HG02884 (cell line): ENCODE measurements around the gene RTN4.
"Not testable (repeated sequence)": the region's sequence is repeated elsewhere in the genome, so short reads cannot be mapped to it uniquely, and the experiment has no call there.

ENCODE experiments used
- ATAC-seq: cut with Tn5 transposase; IDR thresholded peaks from one replicate; pipeline ENCODE4 v1.9.1; 2021; ENCODE audit warnings: mild to moderate bottlenecking, moderate library complexity; ENCODE audit not compliant: unreplicated experiment

RTN4 gene

GRCh38 chr2:55073000-55073983 lies 23.0 kb upstream of the RTN4 start:
- no peak for ATAC-seq

- ATAC-seq = no peak
Measured at GRCh38 chr2:55063713-55064323, 13.6 kb upstream of the RTN4 start.

- no peak for ATAC-seq
Measured at GRCh38 chr2:55063226-55063625, 13.0 kb upstream of the RTN4 start.

- no peak for ATAC-seq
Measured at GRCh38 chr2:55062754-55063153, 12.5 kb upstream of the RTN4 start.

- ATAC-seq = no peak
Measured at GRCh38 chr2:55061523-55062344, 11.5 kb upstream of the RTN4 start.

- no peak for ATAC-seq
Measured at GRCh38 chr2:55059793-55060192, 9.5 kb upstream of the RTN4 start.

- ATAC-seq = no peak
Measured at GRCh38 chr2:55057474-55057873, 7.2 kb upstream of the RTN4 start.

GRCh38 chr2:55056024-55056521 lies 5.8 kb upstream of the RTN4 start:
- ATAC-seq = no peak

GRCh38 chr2:55054106-55054875 lies 4.0 kb upstream of the RTN4 start:
- ATAC-seq = peak; percentile 30

- ATAC-seq = not testable (repeated sequence)
Measured at GRCh38 chr2:55053225-55053624, 3.0 kb upstream of the RTN4 start.

- ATAC-seq = no peak
Measured at GRCh38 chr2:55052129-55053061, 2.1 kb upstream of the RTN4 start.

GRCh38 chr2:55051026-55051866 lies 995 bp upstream of the RTN4 start:
- ATAC-seq = no peak

GRCh38 chr2:55049821-55050099 lies 491 bp downstream of the RTN4 start:
- no peak for ATAC-seq

- ATAC-seq = no peak
Measured at GRCh38 chr2:55049043-55049820, 1.0 kb downstream of the RTN4 start.

- ATAC-seq = no peak
Measured at GRCh38 chr2:55048508-55049042, 1.7 kb downstream of the RTN4 start.

GRCh38 chr2:55047677-55048299 lies 2.5 kb downstream of the RTN4 start:
- ATAC-seq = no peak

GRCh38 chr2:55045780-55046179 lies 4.5 kb downstream of the RTN4 start:
- ATAC-seq = no peak
